Stimulated activated CD4-positive, alpha-beta T cell treated with anti-CD3 and anti-CD28 coated beads, Interleukin-12 subunit alpha, Interleukin-12 subunit beta, amount 100 ng/mL, for 4 hours (primary cell): ENCODE measurements around the gene GTF2H1.
"Not testable (repeated sequence)": the region's sequence is repeated elsewhere in the genome, so short reads cannot be mapped to it uniquely, and the experiment has no call there.

ENCODE experiments used
- DNase-seq: peaks from one replicate; pipeline ENCODE4 v3.0.0-alpha.2; 2020

Gene GTF2H1

GRCh38 chr11:18320617-18321016 lies 1.8 kb upstream of the GTF2H1 start:
- no peak for DNase-seq

GRCh38 chr11:18321578-18321968 lies 794 bp upstream of the GTF2H1 start:
- DNase-seq: no peak

- DNase-seq: no peak
Observed at GRCh38 chr11:18322818-18323570, 627 bp downstream of the GTF2H1 start.

GRCh38 chr11:18323881-18324280 lies 1.5 kb downstream of the GTF2H1 start:
- DNase-seq: not testable (repeated sequence)

- no peak for DNase-seq
Observed at GRCh38 chr11:18324381-18324780, 2.0 kb downstream of the GTF2H1 start.

GRCh38 chr11:18329196-18329870 lies 7.0 kb downstream of the GTF2H1 start:
- DNase-seq: no peak

GRCh38 chr11:18330921-18331320 lies 8.6 kb downstream of the GTF2H1 start:
- no peak for DNase-seq

GRCh38 chr11:18332302-18332701 lies 9.9 kb downstream of the GTF2H1 start:
- DNase-seq: no peak

GRCh38 chr11:18332891-18333290 lies 10.5 kb downstream of the GTF2H1 start:
- no peak for DNase-seq

- no peak for DNase-seq
Observed at GRCh38 chr11:18347471-18348125, 25.2 kb downstream of the GTF2H1 start.

GRCh38 chr11:18352581-18352980 lies 30.2 kb downstream of the GTF2H1 start:
- DNase-seq: no peak

- DNase-seq: no peak
Observed at GRCh38 chr11:18358646-18359045, 36.3 kb downstream of the GTF2H1 start.

- no peak for DNase-seq
Observed at GRCh38 chr11:18361154-18361553, 38.8 kb downstream of the GTF2H1 start.

GRCh38 chr11:18364495-18365073 lies 42.2 kb downstream of the GTF2H1 start:
- no peak for DNase-seq

- DNase-seq: no peak
Observed at GRCh38 chr11:18365741-18366140, 43.4 kb downstream of the GTF2H1 start.

GRCh38 chr11:18366286-18366685 lies 43.9 kb downstream of the GTF2H1 start:
- DNase-seq: no peak

GRCh38 chr11:18367431-18367830 lies 45.1 kb downstream of the GTF2H1 start:
- DNase-seq: no peak

- DNase-seq: no peak
Observed at GRCh38 chr11:18368221-18368620, 45.9 kb downstream of the GTF2H1 start.

- DNase-seq: no peak
Observed at GRCh38 chr11:18369398-18369797, 47.0 kb downstream of the GTF2H1 start.

- no peak for DNase-seq
Observed at GRCh38 chr11:18371279-18371678, 48.9 kb downstream of the GTF2H1 start.

GRCh38 chr11:18372201-18372600 lies 49.8 kb downstream of the GTF2H1 start:
- no peak for DNase-seq

GRCh38 chr11:18374956-18375355 lies 52.6 kb downstream of the GTF2H1 start:
- DNase-seq: no peak

- no peak for DNase-seq
Observed at GRCh38 chr11:18375941-18376340, 53.6 kb downstream of the GTF2H1 start.

- DNase-seq: no peak
Observed at GRCh38 chr11:18379201-18379600, 56.8 kb downstream of the GTF2H1 start.
